HepG2 (cell line): Measurements from ENCODE around the gene EMC9. TPM values are rescaled to one million over a fixed set of nuclear protein-coding genes. Genes with fewer than 3 reads are reported as not detected.

Experiments used
- ADNP ChIP-seq: sonication (generic); formaldehyde crosslinking; IDR thresholded peaks from 2 replicates; pipeline ENCODE4 v1.4.0; 2020; ENCODE audit warnings: missing genetic modification reagents
- ATM ChIP-seq: fragments of 450-650 bp; IDR thresholded peaks from 2 replicates; pipeline ENCODE4 v1.7.1; 2017; ENCODE audit warnings: mild to moderate bottlenecking, borderline replicate concordance
- CHD2 ChIP-seq: IDR thresholded peaks from 2 replicates; pipeline ENCODE4 v1.6.1; 2011; ENCODE audit warnings: low read depth, low read length, improper control_type of control experiment
- ELF1 ChIP-seq: sonication (generic); formaldehyde crosslinking; IDR thresholded peaks from 2 replicates; pipeline ENCODE4 v1.4.0; 2020; ENCODE audit warnings: missing genetic modification reagents
- EZH2 ChIP-seq: conservative IDR thresholded peaks from 2 replicates; pipeline ENCODE4 v1.6.1; 2012; ENCODE audit warnings: mild to moderate bottlenecking, low read depth, low read length, moderate library complexity
- GTF3A ChIP-seq: sonication (generic); formaldehyde crosslinking; conservative IDR thresholded peaks from 2 replicates; pipeline ENCODE4 v1.4.0; 2020; ENCODE audit warnings: mild to moderate bottlenecking, missing genetic modification reagents
- HIVEP1 ChIP-seq: sonication (generic); formaldehyde crosslinking; IDR thresholded peaks from 2 replicates; pipeline ENCODE4 v1.4.0; 2020; ENCODE audit warnings: mild to moderate bottlenecking, missing genetic modification reagents
- KLF13 ChIP-seq: sonication (generic); formaldehyde crosslinking; IDR thresholded peaks from 2 replicates; pipeline ENCODE4 v1.4.0; 2020; ENCODE audit warnings: mild to moderate bottlenecking, missing genetic modification reagents
- MEIS2 ChIP-seq: sonication (generic); formaldehyde crosslinking; IDR thresholded peaks from 2 replicates; pipeline ENCODE4 v1.9.0; 2021; ENCODE audit warnings: mild to moderate bottlenecking, missing genetic modification reagents
- NFE2L2 ChIP-seq: fragments of 150-350 bp; IDR thresholded peaks from 2 replicates; pipeline ENCODE4 v1.6.1; 2014; ENCODE audit warnings: low read length
- RAD21 ChIP-seq: fragments of 450-650 bp; formaldehyde crosslinking; IDR thresholded peaks from 2 replicates; pipeline ENCODE4 v1.5.0; 2020; ENCODE audit warnings: mild to moderate bottlenecking
- REPIN1 ChIP-seq: sonication (generic); formaldehyde crosslinking; IDR thresholded peaks from 2 replicates; pipeline ENCODE4 v1.8.0; 2022; ENCODE audit warnings: missing genetic modification reagents, low read depth, mild to moderate bottlenecking, borderline replicate concordance
- SALL1 ChIP-seq: sonication (generic); formaldehyde crosslinking; IDR thresholded peaks from 2 replicates; pipeline ENCODE4 v1.8.0; 2022; ENCODE audit warnings: mild to moderate bottlenecking, missing genetic modification reagents
- SETDB1 ChIP-seq: sonication (generic); formaldehyde crosslinking; IDR thresholded peaks from 2 replicates; pipeline ENCODE4 v1.5.1; 2020; ENCODE audit warnings: missing genetic modification reagents, mild to moderate bottlenecking, borderline replicate concordance
- SIX1 ChIP-seq: sonication (generic); formaldehyde crosslinking; IDR thresholded peaks from 2 replicates; pipeline ENCODE4 v1.4.0; 2020; ENCODE audit warnings: missing genetic modification reagents, borderline replicate concordance
- SKIL ChIP-seq: sonication (generic); formaldehyde crosslinking; IDR thresholded peaks from 2 replicates; pipeline ENCODE4 v1.8.0; 2022; ENCODE audit warnings: missing genetic modification reagents, mild to moderate bottlenecking, moderate library complexity, borderline replicate concordance
- SPEN ChIP-seq: sonication (generic); formaldehyde crosslinking; IDR thresholded peaks from 2 replicates; pipeline ENCODE4 v1.5.1; 2020; ENCODE audit warnings: low read depth, mild to moderate bottlenecking, missing genetic modification reagents
- TOPORS ChIP-seq: sonication (generic); formaldehyde crosslinking; IDR thresholded peaks from 2 replicates; pipeline ENCODE4 v1.8.0; 2023; ENCODE audit warnings: mild to moderate bottlenecking, missing genetic modification reagents
- TP53 ChIP-seq: sonication (generic); formaldehyde crosslinking; conservative IDR thresholded peaks from 2 replicates; pipeline ENCODE4 v1.4.0; 2020; ENCODE audit warnings: missing genetic modification reagents
- U2AF2 ChIP-seq: fragments of 200-400 bp; formaldehyde crosslinking; IDR thresholded peaks from 2 replicates; pipeline ENCODE4 v1.6.1; 2017; ENCODE audit warnings: low read depth, mild to moderate bottlenecking, low read length
- ZFP41 ChIP-seq: sonication (generic); formaldehyde crosslinking; IDR thresholded peaks from 2 replicates; pipeline ENCODE4 v1.4.0; 2020; ENCODE audit warnings: mild to moderate bottlenecking, missing genetic modification reagents, borderline replicate concordance
- ZFX ChIP-seq: sonication (generic); formaldehyde crosslinking; IDR thresholded peaks from 2 replicates; pipeline ENCODE4 v1.4.0; 2020; ENCODE audit warnings: mild to moderate bottlenecking, low read depth, missing genetic modification reagents, moderate library complexity
- ZNF17 ChIP-seq: sonication (generic); formaldehyde crosslinking; IDR thresholded peaks from 2 replicates; pipeline ENCODE4 v1.5.0; 2020; ENCODE audit warnings: mild to moderate bottlenecking, missing genetic modification reagents
- ZNF331 ChIP-seq: sonication (generic); formaldehyde crosslinking; IDR thresholded peaks from 2 replicates; pipeline ENCODE4 v1.4.0; 2020; ENCODE audit warnings: missing genetic modification reagents
- ZNF44 ChIP-seq: sonication (generic); formaldehyde crosslinking; IDR thresholded peaks from 2 replicates; pipeline ENCODE4 v1.5.1; 2020; ENCODE audit warnings: mild to moderate bottlenecking, missing genetic modification reagents
- ZNF496 ChIP-seq: sonication (generic); formaldehyde crosslinking; IDR thresholded peaks from 2 replicates; pipeline ENCODE4 v1.8.1; 2023; ENCODE audit warnings: mild to moderate bottlenecking, moderate library complexity, missing genetic modification reagents; ENCODE audit not compliant: insufficient replicate concordance
- ZNF839 ChIP-seq: sonication (generic); formaldehyde crosslinking; IDR thresholded peaks from 2 replicates; pipeline ENCODE4 v1.4.0; 2020; ENCODE audit warnings: missing genetic modification reagents, mild to moderate bottlenecking, borderline replicate concordance
- ZSCAN29 ChIP-seq: sonication (generic); formaldehyde crosslinking; conservative IDR thresholded peaks from 2 replicates; pipeline ENCODE4 v1.4.0; 2020; ENCODE audit warnings: mild to moderate bottlenecking, missing genetic modification reagents
- ZSCAN31 ChIP-seq: sonication (generic); formaldehyde crosslinking; IDR thresholded peaks from 2 replicates; pipeline ENCODE4 v1.5.0; 2020; ENCODE audit warnings: low read depth, mild to moderate bottlenecking, missing genetic modification reagents
- polyA plus RNA-seq, 8 experiments: library from polyadenylated mRNA; depleted of rRNA in 3 of 8; stranded (reverse) in 7 of 8; unstranded in 1 of 8; fragments of >200 nt; fragmentation: Illumina TruSeq in 4 of 8; extraction: Trizol in 4 of 8; gene quantifications; 2 replicates each; pipeline versions ENCODE4 v1.2.1 to v1.2.3, GENCODE V29; 2011 to 2016; ENCODE audit warnings: low read depth in 4 of 8, missing spikeins in 1 of 8, mixed read lengths in 1 of 8; ENCODE audit not compliant: insufficient read depth in 1 of 8
- total RNA-seq, 5 experiments: library from RNA; depleted of rRNA; stranded (reverse); fragments of >200 nt; fragmentation: Illumina TruSeq; extraction: Trizol; gene quantifications; 2 replicates each; pipeline ENCODE4 v1.2.3, GENCODE V29; 2016; ENCODE audit warnings: low read depth in 1 of 5
- TF ChIP-seq, protein P1 (sequence below): sonication (generic); formaldehyde crosslinking; IDR thresholded peaks from 2 replicates; pipeline ENCODE4 v1.8.0; 2022; ENCODE audit warnings: mild to moderate bottlenecking, missing genetic modification reagents

Gene EMC9
- total and polyA plus RNA-seq, 2 of the 13 experiments (the other 11 are each of a cell fraction or from before 2014, with no cell fraction given), result 60.5 to 78.7 TPM

DNA sequence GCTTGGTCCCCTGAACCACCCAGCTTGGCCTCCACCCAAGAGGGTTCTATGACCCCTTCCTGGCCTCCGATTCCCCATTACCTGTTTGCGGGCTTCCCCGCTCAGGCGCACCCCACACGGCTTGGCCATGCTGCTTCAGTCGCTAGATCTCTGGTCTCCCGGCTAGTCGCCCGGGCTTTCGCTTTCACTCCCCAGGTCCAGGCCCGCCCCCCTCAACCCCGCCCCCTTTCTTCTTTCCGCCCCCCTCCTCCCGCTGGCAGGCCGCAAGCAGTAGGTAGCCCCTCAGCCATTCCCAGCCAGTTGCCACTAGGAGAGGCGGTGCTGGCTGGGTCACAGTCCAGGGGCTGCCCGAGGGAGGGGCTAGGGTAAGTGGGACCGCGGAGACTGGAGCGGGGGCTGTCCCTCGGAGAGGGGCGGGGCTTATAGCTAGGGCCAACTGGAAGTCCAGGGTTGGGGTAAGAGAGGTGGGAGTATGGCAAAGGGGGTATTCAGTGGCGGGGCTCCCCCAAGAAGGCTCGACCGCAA, 5.1 kb upstream of the EMC9 start, which contains the start of gene PSME2 (continued):
- TF ChIP-seq SKIL (CRISPR knock-in tag) (no peak), REPIN1 (peak; percentile 71), ZNF331 (CRISPR knock-in tag) (peak; percentile 76), ZNF839 (no peak; the same call in 1 of the 2 replicates), ZSCAN29 (CRISPR knock-in tag) (peak; percentile 14; the same call in 1 of the 2 replicates), KLF13 (CRISPR knock-in tag) (no peak), ATM (no peak), GTF3A (CRISPR knock-in tag) (no peak), SALL1 (no peak), ZFP41 (CRISPR knock-in tag) (0 out of 2 replicates have a peak, but pooled peaks have one; percentile 16), ZNF17 (no peak), HIVEP1 (peak; percentile 87), MEIS2 (CRISPR knock-in tag) (peak; percentile 71; the same call in 1 of the 2 replicates), SETDB1 (no peak), RAD21 (CRISPR knock-in tag) (peak; percentile 51; the same call in 1 of the 2 replicates), TP53 (no peak), SIX1 (no peak), CHD2 (peak; percentile 59), ZSCAN31 (CRISPR knock-in tag) (no peak), ZNF496 (CRISPR knock-in tag) (no peak), ZNF44 (CRISPR knock-in tag) (no peak; the same call in 1 of the 2 replicates), TOPORS (CRISPR knock-in tag) (no peak), ADNP (no peak), SPEN (CRISPR knock-in tag) (peak; percentile 84), U2AF2 (no peak), EZH2 (no peak), ELF1 (CRISPR knock-in tag) (no peak), ZFX (CRISPR knock-in tag) (peak; percentile 57), NFE2L2 (no peak)
- TF ChIP-seq, protein P1, sequence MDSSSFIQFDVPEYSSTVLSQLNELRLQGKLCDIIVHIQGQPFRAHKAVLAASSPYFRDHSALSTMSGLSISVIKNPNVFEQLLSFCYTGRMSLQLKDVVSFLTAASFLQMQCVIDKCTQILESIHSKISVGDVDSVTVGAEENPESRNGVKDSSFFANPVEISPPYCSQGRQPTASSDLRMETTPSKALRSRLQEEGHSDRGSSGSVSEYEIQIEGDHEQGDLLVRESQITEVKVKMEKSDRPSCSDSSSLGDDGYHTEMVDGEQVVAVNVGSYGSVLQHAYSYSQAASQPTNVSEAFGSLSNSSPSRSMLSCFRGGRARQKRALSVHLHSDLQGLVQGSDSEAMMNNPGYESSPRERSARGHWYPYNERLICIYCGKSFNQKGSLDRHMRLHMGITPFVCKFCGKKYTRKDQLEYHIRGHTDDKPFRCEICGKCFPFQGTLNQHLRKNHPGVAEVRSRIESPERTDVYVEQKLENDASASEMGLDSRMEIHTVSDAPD (CRISPR knock-in tag), result peak; percentile 61; the same call in 1 of the 2 replicates
